Activated CD8-positive, alpha-beta memory T cell treated with anti-CD3 and anti-CD28 coated beads, Interleukin-2, amount 10 ng/mL, durations not matched to agents 7 days and 5 days (primary cell): Measurements from ENCODE around the gene CACUL1. TPM values are rescaled to one million over a fixed set of nuclear protein-coding genes. Genes with fewer than 3 reads are reported as not detected.
"Not testable (repeated sequence)": the region's sequence is repeated elsewhere in the genome, so short reads cannot be mapped to it uniquely, and the experiment has no call there.

ENCODE experiments used
- ATAC-seq: fragments of 150-1000 bp; cut with Tn5 transposase; one replicate; pipeline ENCODE4 v1.10.0; 2021; ENCODE audit warnings: moderate library complexity
- CTCF ChIA-PET: fragments of 350-600 bp; sonication (Branson Sonifier 250); formaldehyde crosslinking; loops from one replicate; lab custom pipeline; 2021; ENCODE audit warnings: antibody characterized with exemption; lab: Charles Lee
- DNase-seq: peaks from one replicate; pipeline ENCODE4 v3.0.0-alpha.2; 2020
- H3K27ac Mint-ChIP-seq: one replicate; pipeline ENCODE4 v1.8.0; 2021; ENCODE audit warnings: mild to moderate bottlenecking, mixed read lengths
- H3K27me3 Mint-ChIP-seq: one replicate; pipeline ENCODE4 v1.8.0; 2021; ENCODE audit warnings: mixed read lengths
- H3K36me3 Mint-ChIP-seq: one replicate; pipeline ENCODE4 v1.8.0; 2021; ENCODE audit warnings: mild to moderate bottlenecking, mixed read lengths
- H3K4me1 Mint-ChIP-seq: one replicate; pipeline ENCODE4 v1.8.0; 2021; ENCODE audit warnings: mixed read lengths
- H3K4me3 Mint-ChIP-seq: one replicate; pipeline ENCODE4 v1.8.0; 2021; ENCODE audit warnings: mild to moderate bottlenecking, moderate library complexity, mixed read lengths
- H3K9me3 Mint-ChIP-seq: one replicate; pipeline ENCODE4 v1.8.0; 2022; ENCODE audit warnings: low read depth, mixed read lengths
- total RNA-seq, 2 experiments: library from RNA; stranded (reverse); gene quantifications; one replicate each; pipeline ENCODE4 v1.2.3, GENCODE V29; 2021

The CACUL1 gene
- total RNA-seq, 2 experiments from 2014 or later = 25.6 to 26.4 TPM

GRCh38 chr10:118782916-118783465 lies 28.2 kb upstream of the CACUL1 start:
- H3K4me1 Mint-ChIP-seq, H3K27ac Mint-ChIP-seq, H3K36me3 Mint-ChIP-seq, H3K4me3 Mint-ChIP-seq, H3K27me3 Mint-ChIP-seq, H3K9me3 Mint-ChIP-seq, CTCF ChIA-PET, ATAC-seq: not testable (repeated sequence)
- peak; percentile 23 for DNase-seq

GRCh38 chr10:118781541-118781940 lies 26.8 kb upstream of the CACUL1 start:
- peaks cover 4% of the 10 kb centered on the region for H3K27me3 Mint-ChIP-seq
- no peaks in the 10 kb centered on the region for H3K36me3 Mint-ChIP-seq
- CTCF ChIA-PET = interaction anchor here (0.5 to 0.8 kb wide), 2 partner anchors 35 to 62 kb away, joined by 3 read pairs; no protein-coding TSS in a partner anchor
- peaks cover 4% of the 10 kb centered on the region for H3K9me3 Mint-ChIP-seq
- no peak overlapping the region for H3K4me3 Mint-ChIP-seq
- ATAC-seq (no peak), DNase-seq (peak; percentile 34)
- H3K27ac Mint-ChIP-seq = no peak overlapping the region
- no peaks in the 10 kb centered on the region for H3K4me1 Mint-ChIP-seq

- DNase-seq (peak; percentile 30), ATAC-seq (no peak)
- H3K9me3 Mint-ChIP-seq = peaks cover 4% of the 10 kb centered on the region
- H3K27ac Mint-ChIP-seq = no peak overlapping the region
- no peaks in the 10 kb centered on the region for H3K4me1 Mint-ChIP-seq
- H3K4me3 Mint-ChIP-seq = no peak overlapping the region
- CTCF ChIA-PET = interaction anchor here (0.5 kb wide), 1 partner anchor 211 kb away, joined by 3 read pairs; no protein-coding TSS in a partner anchor
- no peaks in the 10 kb centered on the region for H3K27me3 Mint-ChIP-seq
- no peaks in the 10 kb centered on the region for H3K36me3 Mint-ChIP-seq
Measured at GRCh38 chr10:118778727-118779126, 24.0 kb upstream of the CACUL1 start.

GRCh38 chr10:118776960-118777359 lies 22.2 kb upstream of the CACUL1 start:
- DNase-seq (peak; percentile 1), ATAC-seq (no peak)
- Mint-ChIP-seq H3K27me3 (peaks cover under 1% of the 10 kb centered on the region), H3K9me3 (peaks cover 4% of the 10 kb centered on the region), H3K27ac (no peak overlapping the region), H3K36me3 (no peaks in the 10 kb centered on the region), H3K4me3 (no peak overlapping the region), H3K4me1 (no peaks in the 10 kb centered on the region)
- CTCF ChIA-PET = no interaction called here

- no peak overlapping the region for H3K27ac Mint-ChIP-seq
- no peaks in the 10 kb centered on the region for H3K4me1 Mint-ChIP-seq
- peaks cover 4% of the 10 kb centered on the region for H3K9me3 Mint-ChIP-seq
- ATAC-seq (no peak), DNase-seq (peak; percentile 14)
- H3K27me3 Mint-ChIP-seq = peaks cover 4% of the 10 kb centered on the region
- H3K36me3 Mint-ChIP-seq = no peaks in the 10 kb centered on the region
- CTCF ChIA-PET = interaction anchor here (0.8 kb wide), 1 partner anchor 37 kb away, joined by 3 read pairs; no protein-coding TSS in a partner anchor
- H3K4me3 Mint-ChIP-seq = no peak overlapping the region
Measured at GRCh38 chr10:118776033-118776432, 21.3 kb upstream of the CACUL1 start.

- Mint-ChIP-seq H3K9me3 (peaks cover 4% of the 10 kb centered on the region), H3K4me3 (no peak overlapping the region), H3K27me3 (peaks cover 4% of the 10 kb centered on the region), H3K36me3 (no peaks in the 10 kb centered on the region), H3K27ac (no peak overlapping the region), H3K4me1 (no peaks in the 10 kb centered on the region)
- DNase-seq (peak; percentile 0), ATAC-seq (no peak)
- CTCF ChIA-PET = interaction anchor here (0.8 kb wide), 1 partner anchor 37 kb away, joined by 3 read pairs; no protein-coding TSS in a partner anchor
Measured at GRCh38 chr10:118775478-118775877, 20.7 kb upstream of the CACUL1 start.

GRCh38 chr10:118773041-118773440 lies 18.3 kb upstream of the CACUL1 start:
- Mint-ChIP-seq H3K27me3 (peaks cover 4% of the 10 kb centered on the region), H3K9me3 (peaks cover 4% of the 10 kb centered on the region), H3K4me3 (no peak overlapping the region), H3K4me1 (no peaks in the 10 kb centered on the region), H3K36me3 (no peaks in the 10 kb centered on the region), H3K27ac (no peak overlapping the region)
- DNase-seq = no peak
- CTCF ChIA-PET = no interaction called here
- ATAC-seq = no peak

- DNase-seq = peak; percentile 28
- Mint-ChIP-seq H3K9me3 (no peaks in the 10 kb centered on the region), H3K4me3 (no peak overlapping the region), H3K27me3 (peaks cover 4% of the 10 kb centered on the region), H3K4me1 (no peaks in the 10 kb centered on the region), H3K27ac (no peak overlapping the region), H3K36me3 (no peaks in the 10 kb centered on the region)
- CTCF ChIA-PET = no interaction called here
- no peak for ATAC-seq
Measured at GRCh38 chr10:118771976-118772375, 17.2 kb upstream of the CACUL1 start.

- no peaks in the 10 kb centered on the region for H3K9me3 Mint-ChIP-seq
- no peaks in the 10 kb centered on the region for H3K4me1 Mint-ChIP-seq
- H3K27ac Mint-ChIP-seq = no peak overlapping the region
- peak; percentile 15 for DNase-seq
- H3K4me3 Mint-ChIP-seq = no peak overlapping the region
- ATAC-seq = no peak
- no peaks in the 10 kb centered on the region for H3K36me3 Mint-ChIP-seq
- CTCF ChIA-PET = no interaction called here
- H3K27me3 Mint-ChIP-seq = peaks cover 4% of the 10 kb centered on the region
Measured at GRCh38 chr10:118769898-118770600, 15.3 kb upstream of the CACUL1 start.

- Mint-ChIP-seq H3K27me3 (peaks cover 4% of the 10 kb centered on the region), H3K9me3 (no peaks in the 10 kb centered on the region), H3K27ac (no peak overlapping the region), H3K36me3 (no peaks in the 10 kb centered on the region), H3K4me1 (no peaks in the 10 kb centered on the region), H3K4me3 (no peak overlapping the region)
- DNase-seq (peak; percentile 16), ATAC-seq (no peak)
- CTCF ChIA-PET = no interaction called here
Measured at GRCh38 chr10:118768041-118768919, 13.5 kb upstream of the CACUL1 start.

GRCh38 chr10:118767297-118768040 lies 12.7 kb upstream of the CACUL1 start:
- H3K9me3 Mint-ChIP-seq = no peaks in the 10 kb centered on the region
- ATAC-seq (no peak), DNase-seq (no peak)
- CTCF ChIA-PET = interaction anchor here (1.7 kb wide), 1 partner anchor 48 kb away, joined by 3 read pairs; no protein-coding TSS in a partner anchor
- H3K27ac Mint-ChIP-seq = no peak overlapping the region
- no peaks in the 10 kb centered on the region for H3K36me3 Mint-ChIP-seq
- no peak overlapping the region for H3K4me3 Mint-ChIP-seq
- no peaks in the 10 kb centered on the region for H3K4me1 Mint-ChIP-seq
- peaks cover 4% of the 10 kb centered on the region for H3K27me3 Mint-ChIP-seq

GRCh38 chr10:118764195-118764594 lies 9.4 kb upstream of the CACUL1 start:
- Mint-ChIP-seq H3K36me3 (no peaks in the 10 kb centered on the region), H3K27me3 (no peaks in the 10 kb centered on the region), H3K9me3 (no peaks in the 10 kb centered on the region), H3K4me1 (no peaks in the 10 kb centered on the region), H3K27ac (no peak overlapping the region), H3K4me3 (no peak overlapping the region)
- DNase-seq = no peak
- no peak for ATAC-seq
- CTCF ChIA-PET = no interaction called here
